Fibroblast of mammary gland (primary cell): ENCODE results near the gene OMA1.
"Not testable (repeated sequence)": the region's sequence is repeated elsewhere in the genome, so short reads cannot be mapped to it uniquely, and the experiment has no call there.

ENCODE experiments used
- DNase-seq: peaks from one replicate; pipeline ENCODE4 v3.0.0-alpha.2; 2010; ENCODE audit warnings: low read depth
- H3K4me3 ChIP-seq: 2 replicates; pipeline ENCODE4 v1.5.1; 2011; ENCODE audit warnings: low read depth, mild to moderate bottlenecking, low read length, moderate library complexity; ENCODE audit not compliant: control insufficient read depth
- TF ChIP-seq, protein P1 (sequence below): conservative IDR thresholded peaks from 2 replicates; pipeline ENCODE4 v1.5.1; 2011; ENCODE audit warnings: low read depth, low read length, inconsistent platforms; ENCODE audit not compliant: control insufficient read depth, insufficient read depth

Gene OMA1

GRCh38 chr1:58505286-58505685, 41.2 kb downstream of the OMA1 start:
- TF ChIP-seq, protein P1, sequence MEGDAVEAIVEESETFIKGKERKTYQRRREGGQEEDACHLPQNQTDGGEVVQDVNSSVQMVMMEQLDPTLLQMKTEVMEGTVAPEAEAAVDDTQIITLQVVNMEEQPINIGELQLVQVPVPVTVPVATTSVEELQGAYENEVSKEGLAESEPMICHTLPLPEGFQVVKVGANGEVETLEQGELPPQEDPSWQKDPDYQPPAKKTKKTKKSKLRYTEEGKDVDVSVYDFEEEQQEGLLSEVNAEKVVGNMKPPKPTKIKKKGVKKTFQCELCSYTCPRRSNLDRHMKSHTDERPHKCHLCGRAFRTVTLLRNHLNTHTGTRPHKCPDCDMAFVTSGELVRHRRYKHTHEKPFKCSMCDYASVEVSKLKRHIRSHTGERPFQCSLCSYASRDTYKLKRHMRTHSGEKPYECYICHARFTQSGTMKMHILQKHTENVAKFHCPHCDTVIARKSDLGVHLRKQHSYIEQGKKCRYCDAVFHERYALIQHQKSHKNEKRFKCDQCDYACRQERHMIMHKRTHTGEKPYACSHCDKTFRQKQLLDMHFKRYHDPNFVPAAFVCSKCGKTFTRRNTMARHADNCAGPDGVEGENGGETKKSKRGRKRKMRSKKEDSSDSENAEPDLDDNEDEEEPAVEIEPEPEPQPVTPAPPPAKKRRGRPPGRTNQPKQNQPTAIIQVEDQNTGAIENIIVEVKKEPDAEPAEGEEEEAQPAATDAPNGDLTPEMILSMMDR: no peak
- no peak for DNase-seq
- H3K4me3 ChIP-seq: no peak overlapping the region

DNA sequence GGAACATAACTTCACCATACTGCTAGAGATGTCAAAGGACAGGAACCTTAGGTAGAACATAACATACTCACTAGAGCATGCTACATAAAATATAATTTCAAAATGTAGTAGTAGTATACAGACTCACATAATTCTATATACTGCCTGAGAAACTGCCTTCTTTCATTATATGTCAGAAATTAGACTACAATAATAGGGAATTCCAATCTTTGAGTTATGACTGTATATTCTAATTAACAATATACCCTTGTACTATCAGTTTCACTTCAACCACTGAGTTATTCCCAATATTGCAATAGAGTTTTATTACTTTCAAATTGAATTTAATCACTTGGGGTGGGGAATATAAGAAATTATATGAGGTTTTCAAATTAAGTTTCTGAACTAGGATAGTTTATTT, 44.0 kb downstream of the OMA1 start:
- no peak for DNase-seq
- no peak overlapping the region for H3K4me3 ChIP-seq
- TF ChIP-seq, protein P1: no peak

- no peak for DNase-seq
- TF ChIP-seq, protein P1: no peak
Observed at GRCh38 chr1:58500043-58500442, 46.5 kb downstream of the OMA1 start.

DNA sequence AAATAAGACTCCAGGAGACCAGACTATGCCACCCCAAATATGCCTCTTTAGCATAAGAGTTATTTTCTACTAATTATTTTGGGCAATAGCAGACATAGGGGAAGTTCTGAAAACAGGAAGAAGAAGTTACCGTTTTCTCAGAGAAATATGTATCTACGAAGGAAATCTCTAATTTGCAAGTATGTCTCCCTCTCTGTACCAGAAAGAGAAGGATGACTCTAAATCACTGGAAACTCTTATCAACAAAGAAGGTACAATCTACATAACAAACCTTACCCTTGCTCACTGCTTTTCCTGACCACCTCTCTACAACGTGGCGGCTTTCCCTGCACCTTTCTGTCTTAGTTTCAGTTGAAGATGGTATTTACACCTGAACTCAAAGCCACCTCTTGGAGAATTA, 49.0 kb downstream of the OMA1 start:
- TF ChIP-seq, protein P1: no peak
- no peak overlapping the region for H3K4me3 ChIP-seq

More at GRCh38 chr1:58500043-58500442, 46.5 kb downstream of the OMA1 start:
- no peak overlapping the region for H3K4me3 ChIP-seq

GRCh38 chr1:58496042-58496441, 50.5 kb downstream of the OMA1 start:
- H3K4me3 ChIP-seq: no peak overlapping the region
- TF ChIP-seq, protein P1: no peak
- no peak for DNase-seq

More for the DNA sequence above, 49.0 kb downstream of the OMA1 start:
- DNase-seq: no peak

GRCh38 chr1:58488914-58489313, 57.6 kb downstream of the OMA1 start:
- H3K4me3 ChIP-seq, DNase-seq: not testable (repeated sequence)

- TF ChIP-seq, protein P1: no peak
Observed at GRCh38 chr1:58487002-58487401, 59.5 kb downstream of the OMA1 start.

More at GRCh38 chr1:58487002-58487401, 59.5 kb downstream of the OMA1 start:
- DNase-seq: no peak
- no peak overlapping the region for H3K4me3 ChIP-seq
